Natural killer cell treated with Interleukin-12 subunit alpha and Interleukin-12 subunit beta and Interleukin-15 and Interleukin-18, amount 100 ng/mL, for 72 hours (primary cell): ENCODE results near the gene COL6A3. TPM values are rescaled to one million over a fixed set of nuclear protein-coding genes. Genes with fewer than 3 reads are reported as not detected.

ENCODE experiments used
- ATAC-seq, 2 donors: fragments of 150-1000 bp; cut with Tn5 transposase in 1 of 2; sonication (Bioruptor Pico), chemical (Tn5 transposase) in 1 of 2; 2 replicates each; pipeline ENCODE4 v1.10.0; 2021
- DNase-seq: peaks from one replicate; pipeline ENCODE4 v3.0.0; 2022; ENCODE audit warnings: low spot score
- H3K27ac Mint-ChIP-seq, 2 donors: 1 replicate in 1 of 2; 2 replicates in 1 of 2; pipeline ENCODE4 v1.8.0; 2022; ENCODE audit warnings: mixed read lengths in 2 of 2, mild to moderate bottlenecking in 1 of 2, moderate library complexity in 1 of 2
- H3K27me3 Mint-ChIP-seq, 2 donors: 1 replicate in 1 of 2; 2 replicates in 1 of 2; pipeline ENCODE4 v1.8.0; 2022; ENCODE audit warnings: mixed read lengths in 2 of 2
- H3K36me3 Mint-ChIP-seq: one replicate; pipeline ENCODE4 v1.8.0; 2022; ENCODE audit warnings: mixed read lengths
- H3K4me1 Mint-ChIP-seq, 2 donors: 1 replicate in 1 of 2; 2 replicates in 1 of 2; pipeline ENCODE4 v1.8.0; 2022; ENCODE audit warnings: low read depth in 2 of 2, mixed read lengths in 2 of 2, mild to moderate bottlenecking in 1 of 2
- H3K4me3 Mint-ChIP-seq: one replicate; pipeline ENCODE4 v1.8.0; 2022; ENCODE audit warnings: mixed read lengths
- H3K9me3 Mint-ChIP-seq: 2 replicates; pipeline ENCODE4 v1.8.0; 2022; ENCODE audit warnings: mixed read lengths
- total RNA-seq, 2 donors: library from RNA; stranded (reverse); gene quantifications; one replicate each; pipeline ENCODE4 v1.2.3, GENCODE V29; 2022

The COL6A3 gene
- total RNA-seq, 2 donors from 2014 or later: 0.11 TPM; not detected in 1

DNA sequence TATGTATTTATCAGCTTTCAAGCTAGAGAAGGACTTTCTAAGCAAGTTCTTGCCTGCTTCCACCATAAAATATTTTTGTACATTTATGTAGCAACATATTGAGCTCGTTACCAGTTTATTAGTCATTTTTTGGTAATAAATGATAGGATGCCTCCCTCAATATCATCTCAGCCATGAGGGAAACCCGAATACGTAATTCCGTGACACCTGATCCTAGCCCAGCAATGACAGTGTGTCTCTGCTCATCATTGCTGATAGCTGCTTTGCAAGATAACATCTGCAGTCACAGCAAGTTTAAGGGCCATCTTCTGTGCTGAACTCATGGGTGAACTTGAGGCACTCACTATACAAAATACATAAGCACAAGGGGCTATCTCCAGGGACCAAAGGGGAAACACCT, 62.2 kb downstream of the COL6A3 start:
- Mint-ChIP-seq H3K27ac (no peak overlapping the region), H3K36me3 (no peaks in the 10 kb centered on the region), H3K4me3 (no peak overlapping the region), H3K4me1 (no peaks in the 10 kb centered on the region), H3K9me3 (no peaks in the 10 kb centered on the region), H3K27me3 (peaks cover 16 to 20% of the 10 kb centered on the region in 2 donors)
- DNase-seq (no peak), ATAC-seq (no peak)

DNA sequence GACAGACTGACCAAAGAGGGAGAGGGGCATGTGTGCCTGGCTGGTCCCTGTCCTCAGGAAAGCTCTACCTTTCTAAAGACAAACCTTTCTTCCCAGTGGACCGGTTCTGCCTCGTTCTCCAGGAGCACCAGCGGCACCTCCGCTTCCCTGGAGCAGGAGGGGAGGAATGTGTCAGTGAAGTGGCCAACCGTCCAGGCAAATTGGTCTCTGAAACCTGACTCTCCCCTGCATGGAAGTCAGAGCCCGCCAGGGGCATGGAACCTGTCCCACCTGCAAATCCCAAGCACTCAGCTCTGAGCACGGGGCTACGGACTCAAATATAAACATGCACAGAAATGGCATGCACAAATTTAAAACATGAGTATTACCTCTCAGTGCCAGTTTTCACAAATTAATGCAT, 62.9 kb downstream of the COL6A3 start:
- no peak overlapping the region for H3K27ac Mint-ChIP-seq
- no peaks in the 10 kb centered on the region for H3K4me1 Mint-ChIP-seq
- DNase-seq (no peak), ATAC-seq (no peak)
- H3K9me3 Mint-ChIP-seq: no peaks in the 10 kb centered on the region
- H3K27me3 Mint-ChIP-seq: peaks cover 16 to 18% of the 10 kb centered on the region in 2 donors
- no peaks in the 10 kb centered on the region for H3K36me3 Mint-ChIP-seq
- no peak overlapping the region for H3K4me3 Mint-ChIP-seq

DNA sequence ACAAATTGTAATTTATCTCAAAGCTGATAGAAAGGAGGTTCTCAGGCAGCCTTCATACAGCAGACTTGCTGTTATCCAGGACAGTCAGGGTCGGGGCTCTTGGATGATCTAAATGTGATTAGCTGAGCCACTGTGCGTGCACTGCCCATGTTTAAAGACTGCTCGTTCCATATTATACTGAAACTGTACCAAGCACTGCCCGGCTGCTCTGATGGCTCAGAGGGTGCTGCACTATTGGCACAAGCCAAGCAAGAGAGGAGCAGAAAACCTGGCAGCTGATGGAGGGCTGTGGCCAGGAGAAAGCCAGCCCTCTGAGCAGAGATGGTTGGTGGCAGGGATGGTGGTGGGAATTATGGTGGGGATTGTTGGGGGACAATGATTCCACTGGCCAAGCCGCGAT, 63.4 kb downstream of the COL6A3 start:
- DNase-seq (no peak), ATAC-seq (no peak)
- Mint-ChIP-seq H3K36me3 (no peaks in the 10 kb centered on the region), H3K27me3 (peaks cover 17 to 18% of the 10 kb centered on the region in 2 donors), H3K27ac (no peak overlapping the region), H3K4me3 (no peak overlapping the region), H3K4me1 (no peaks in the 10 kb centered on the region), H3K9me3 (no peaks in the 10 kb centered on the region)

GRCh38 chr2:237350070-237350469, 63.9 kb downstream of the COL6A3 start:
- H3K4me3 Mint-ChIP-seq: no peak overlapping the region
- DNase-seq (no peak), ATAC-seq (no peak)
- no peaks in the 10 kb centered on the region for H3K9me3 Mint-ChIP-seq
- no peaks in the 10 kb centered on the region for H3K4me1 Mint-ChIP-seq
- H3K27ac Mint-ChIP-seq: no peak overlapping the region
- peaks cover 17 to 19% of the 10 kb centered on the region in 2 donors for H3K27me3 Mint-ChIP-seq
- no peaks in the 10 kb centered on the region for H3K36me3 Mint-ChIP-seq

DNA sequence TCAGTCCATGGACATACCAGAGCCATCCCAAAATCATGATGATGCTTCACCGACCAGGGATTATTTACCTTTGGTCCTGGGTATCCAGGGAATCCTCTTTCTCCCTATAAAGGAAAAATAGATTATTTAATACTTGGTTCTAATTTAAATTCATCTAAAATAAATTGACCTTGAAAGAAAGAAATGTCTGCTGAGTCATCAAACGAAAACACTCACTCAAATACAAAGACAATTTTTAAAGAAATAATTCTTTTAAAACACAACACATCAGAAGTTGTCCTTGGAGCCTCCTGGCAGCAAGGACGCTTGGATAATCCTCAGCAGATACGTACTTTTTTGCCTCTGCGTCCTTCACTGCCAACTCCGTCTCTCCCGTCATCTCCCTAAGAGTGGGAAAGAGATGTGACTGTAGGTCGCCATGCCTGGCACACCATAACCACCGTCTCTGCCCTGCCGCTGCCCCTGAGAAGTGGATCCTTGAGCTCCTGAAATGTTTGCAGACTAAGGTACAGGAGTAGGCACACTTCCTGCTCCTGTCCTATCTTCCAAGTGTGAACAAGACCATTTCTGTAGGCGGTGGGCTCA, 65.6 kb downstream of the COL6A3 start:
- H3K36me3 Mint-ChIP-seq: no peaks in the 10 kb centered on the region
- no peak overlapping the region for H3K4me3 Mint-ChIP-seq
- no peaks in the 10 kb centered on the region for H3K9me3 Mint-ChIP-seq
- peaks cover 15 to 24% of the 10 kb centered on the region in 2 donors for H3K27me3 Mint-ChIP-seq
- H3K4me1 Mint-ChIP-seq: no peaks in the 10 kb centered on the region
- DNase-seq (no peak), ATAC-seq (no peak)
- no peak overlapping the region for H3K27ac Mint-ChIP-seq

- Mint-ChIP-seq H3K36me3 (no peaks in the 10 kb centered on the region), H3K4me1 (no peaks in the 10 kb centered on the region), H3K27ac (no peak overlapping the region), H3K9me3 (no peaks in the 10 kb centered on the region), H3K4me3 (no peak overlapping the region), H3K27me3 (peaks cover 18 to 24% of the 10 kb centered on the region in 2 donors)
- DNase-seq (no peak), ATAC-seq (no peak)
Observed at GRCh38 chr2:237345891-237346640, 67.9 kb downstream of the COL6A3 start.

DNA sequence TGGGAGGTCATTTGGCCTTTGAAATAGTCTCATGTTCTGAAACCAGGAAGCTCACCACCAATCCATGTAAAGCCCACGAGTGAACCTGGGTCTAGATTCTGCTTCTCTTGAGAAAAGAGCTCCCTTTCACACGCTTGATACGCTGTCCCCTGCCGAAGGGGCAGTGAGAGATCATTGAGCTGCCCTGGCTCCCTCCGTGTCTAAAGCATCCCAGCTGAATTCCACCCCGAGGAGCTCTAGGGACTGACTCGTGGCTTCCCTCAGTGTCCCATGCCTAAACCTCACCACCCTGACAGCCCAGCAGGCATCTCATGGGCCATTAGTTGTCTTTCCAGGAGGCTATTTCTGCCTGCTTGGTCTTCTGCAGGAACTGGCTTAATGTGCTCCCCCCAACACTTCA, 68.6 kb downstream of the COL6A3 start:
- Mint-ChIP-seq H3K27me3 (peaks cover 15 to 21% of the 10 kb centered on the region in 2 donors), H3K4me3 (no peak overlapping the region), H3K36me3 (no peaks in the 10 kb centered on the region), H3K4me1 (no peaks in the 10 kb centered on the region), H3K27ac (no peak overlapping the region), H3K9me3 (no peaks in the 10 kb centered on the region)
- ATAC-seq: no peak
- DNase-seq: no peak

DNA sequence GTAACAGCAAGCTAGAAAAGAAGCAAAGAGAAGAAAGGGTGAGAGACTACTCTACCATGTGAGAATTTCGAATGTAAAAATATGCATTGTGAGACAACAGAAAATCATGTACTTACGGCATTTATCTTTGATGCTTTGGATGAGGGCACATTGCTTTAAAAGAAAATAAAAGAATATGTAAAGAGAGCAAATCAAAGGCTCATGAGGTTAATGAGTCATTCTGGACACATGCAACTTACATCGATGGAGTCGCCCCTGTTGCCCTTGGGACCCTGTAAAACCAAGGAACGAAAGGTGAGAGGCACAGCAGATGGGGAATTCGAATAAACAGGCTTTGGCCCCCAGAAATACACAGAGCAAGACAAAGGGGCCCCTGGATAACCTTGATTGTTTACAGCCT, 69.0 kb downstream of the COL6A3 start:
- Mint-ChIP-seq H3K4me3 (no peak overlapping the region), H3K4me1 (no peaks in the 10 kb centered on the region), H3K27ac (no peak overlapping the region), H3K27me3 (peaks cover 12 to 16% of the 10 kb centered on the region in 2 donors), H3K36me3 (no peaks in the 10 kb centered on the region), H3K9me3 (no peaks in the 10 kb centered on the region)
- DNase-seq (no peak), ATAC-seq (no peak)

GRCh38 chr2:237343993-237344392, 70.0 kb downstream of the COL6A3 start:
- DNase-seq (no peak), ATAC-seq (no peak)
- H3K36me3 Mint-ChIP-seq: no peaks in the 10 kb centered on the region
- peaks cover 10 to 11% of the 10 kb centered on the region in 2 donors for H3K27me3 Mint-ChIP-seq
- H3K27ac Mint-ChIP-seq: no peak overlapping the region
- H3K9me3 Mint-ChIP-seq: no peaks in the 10 kb centered on the region
- no peaks in the 10 kb centered on the region for H3K4me1 Mint-ChIP-seq
- H3K4me3 Mint-ChIP-seq: no peak overlapping the region

DNA sequence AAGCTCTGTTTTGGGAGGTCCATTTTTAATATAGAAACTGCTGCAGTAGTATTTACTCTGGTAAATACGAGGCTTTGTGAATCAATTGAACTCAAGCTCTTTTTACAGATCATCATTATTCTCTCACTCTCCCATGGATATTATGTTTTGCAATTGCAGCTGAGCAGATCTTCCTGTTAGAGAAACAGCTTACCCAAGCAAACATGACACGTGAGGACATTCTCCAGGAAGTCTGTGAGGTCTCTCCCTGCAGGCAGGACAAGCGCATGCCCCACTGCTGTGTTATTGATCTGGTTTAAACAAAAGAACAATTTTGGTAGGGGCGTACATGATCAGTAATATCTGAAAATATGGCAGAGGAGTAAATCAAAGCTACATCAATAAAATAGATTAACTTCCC, 72.1 kb downstream of the COL6A3 start:
- no peak for ATAC-seq
- Mint-ChIP-seq H3K36me3 (no peaks in the 10 kb centered on the region), H3K4me3 (no peak overlapping the region), H3K27me3 (peaks cover 6 to 7% of the 10 kb centered on the region in 2 donors), H3K27ac (no peak overlapping the region), H3K4me1 (no peaks in the 10 kb centered on the region), H3K9me3 (no peaks in the 10 kb centered on the region)
- no peak for DNase-seq

DNA sequence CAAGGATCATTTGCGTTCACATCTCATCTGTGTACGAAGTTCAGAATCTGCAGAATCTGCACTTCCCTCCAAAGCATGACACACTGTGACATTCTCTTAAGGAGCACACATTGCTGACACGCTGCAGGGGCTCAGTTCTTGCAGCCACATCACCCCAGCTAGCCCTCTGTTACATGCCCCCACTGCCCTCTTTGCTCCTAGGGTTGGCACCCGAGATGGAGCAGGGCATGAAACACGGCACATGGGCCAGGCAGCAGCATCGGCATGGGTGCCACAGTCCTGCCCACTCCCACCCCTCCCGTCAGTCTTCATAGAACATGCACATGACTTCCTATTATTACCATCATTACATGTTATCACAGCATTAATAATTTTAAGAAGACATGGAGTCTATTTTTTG, 76.4 kb downstream of the COL6A3 start:
- H3K36me3 Mint-ChIP-seq: no peaks in the 10 kb centered on the region
- ATAC-seq (no peak), DNase-seq (no peak)
- peaks cover 0 to 12% of the 10 kb centered on the region in 2 donors for H3K27me3 Mint-ChIP-seq
- H3K27ac Mint-ChIP-seq: no peak overlapping the region
- no peak overlapping the region for H3K4me3 Mint-ChIP-seq
- no peaks in the 10 kb centered on the region for H3K4me1 Mint-ChIP-seq
- no peaks in the 10 kb centered on the region for H3K9me3 Mint-ChIP-seq

DNA sequence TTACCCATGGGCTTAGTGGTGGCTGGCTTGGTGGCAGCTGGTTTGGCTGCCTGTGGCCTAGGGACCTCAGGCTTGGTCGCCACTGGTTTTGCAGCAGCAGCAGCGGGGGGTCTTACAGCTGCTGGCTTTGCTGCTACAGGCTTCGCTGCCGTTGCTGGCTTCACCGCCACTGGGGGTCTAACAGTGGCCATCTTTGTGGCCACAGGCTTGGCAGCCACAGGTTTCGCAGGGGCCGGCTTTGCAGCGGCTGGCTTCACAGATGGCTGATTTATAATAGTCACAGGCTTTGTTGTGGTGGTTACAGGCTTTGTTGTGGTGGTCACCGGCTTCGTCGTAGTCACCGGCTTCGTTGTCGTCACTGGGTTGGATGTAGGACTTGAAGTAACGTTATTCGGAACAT, 77.8 kb downstream of the COL6A3 start:
- Mint-ChIP-seq H3K4me3 (no peak overlapping the region), H3K27me3 (peaks cover 0 to 7% of the 10 kb centered on the region in 2 donors), H3K9me3 (no peaks in the 10 kb centered on the region), H3K27ac (no peak overlapping the region), H3K4me1 (no peaks in the 10 kb centered on the region), H3K36me3 (no peaks in the 10 kb centered on the region)
- no peak for ATAC-seq
- DNase-seq: no peak

DNA sequence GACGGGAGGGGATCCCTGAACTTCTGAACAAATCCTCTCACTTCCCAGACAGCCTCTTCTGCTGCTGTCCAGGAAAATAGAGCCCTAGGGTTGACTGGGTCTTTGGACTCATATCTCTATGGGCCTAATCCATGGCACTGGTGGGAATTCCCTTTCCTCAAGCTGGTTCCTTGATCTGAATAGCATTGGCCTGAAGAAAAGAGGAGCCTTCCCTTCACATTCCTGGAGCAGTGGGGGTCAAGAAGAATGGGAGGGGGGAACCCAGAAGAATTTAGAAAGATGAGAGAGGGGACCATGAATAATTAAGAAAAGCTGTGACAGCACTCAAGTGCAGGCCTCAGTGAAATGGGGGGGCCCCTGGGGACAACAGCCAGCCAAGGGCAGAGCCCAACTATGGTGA, 80.2 kb downstream of the COL6A3 start:
- Mint-ChIP-seq H3K36me3 (no peaks in the 10 kb centered on the region), H3K27ac (no peak overlapping the region), H3K9me3 (no peaks in the 10 kb centered on the region), H3K27me3 (peaks cover 0 to 9% of the 10 kb centered on the region in 2 donors), H3K4me3 (no peak overlapping the region), H3K4me1 (no peaks in the 10 kb centered on the region)
- no peak for ATAC-seq
- DNase-seq: no peak

DNA sequence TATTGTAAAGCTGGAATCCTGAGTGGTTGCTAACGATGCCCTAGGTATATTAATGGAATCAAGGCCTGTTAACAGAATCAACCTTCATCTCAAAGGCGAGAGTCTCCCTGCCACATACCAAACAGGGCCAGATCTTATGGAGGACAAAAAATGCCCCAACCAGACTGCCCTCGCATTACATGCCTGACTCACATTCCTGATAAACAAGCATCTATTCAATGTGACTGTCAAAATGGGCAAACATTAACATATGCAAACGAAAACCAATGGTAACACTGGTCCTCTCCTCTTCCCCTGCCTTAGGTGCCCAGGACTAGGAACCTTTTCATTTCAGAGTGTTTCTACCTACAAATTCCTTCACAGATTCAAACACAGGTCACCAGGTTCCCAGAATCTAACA, 83.4 kb downstream of the COL6A3 start:
- no peaks in the 10 kb centered on the region for H3K9me3 Mint-ChIP-seq
- H3K4me1 Mint-ChIP-seq: no peaks in the 10 kb centered on the region
- ATAC-seq (no peak), DNase-seq (no peak)
- no peak overlapping the region for H3K4me3 Mint-ChIP-seq
- no peak overlapping the region for H3K27ac Mint-ChIP-seq
- no peaks in the 10 kb centered on the region for H3K36me3 Mint-ChIP-seq
- peaks cover 0 to 13% of the 10 kb centered on the region in 2 donors for H3K27me3 Mint-ChIP-seq
